HUES64 (cell line): ENCODE results near the gene SLC25A20.
"Not testable (repeated sequence)": the region's sequence is repeated elsewhere in the genome, so short reads cannot be mapped to it uniquely, and the experiment has no call there.

Experiments used
- H3K27ac ChIP-seq: 2 replicates; pipeline ENCODE4 v1.7.0; 2013; ENCODE audit warnings: low read depth, low read length, inconsistent platforms
- H3K27me3 ChIP-seq: 2 replicates; pipeline ENCODE4 v1.6.1; 2013; ENCODE audit warnings: mild to moderate bottlenecking, low read length; ENCODE audit not compliant: insufficient read depth
- H3K36me3 ChIP-seq: 2 replicates; pipeline ENCODE4 v1.6.1; 2013; ENCODE audit warnings: mild to moderate bottlenecking, low read length; ENCODE audit not compliant: insufficient read depth
- H3K4me1 ChIP-seq: 2 replicates; pipeline ENCODE4 v1.6.1; 2013; ENCODE audit warnings: mild to moderate bottlenecking, low read length, moderate library complexity; ENCODE audit not compliant: insufficient read depth
- H3K4me3 ChIP-seq: 2 replicates; pipeline ENCODE4 v1.5.1; 2013; ENCODE audit warnings: mild to moderate bottlenecking, low read length, moderate library complexity
- H3K9ac ChIP-seq: 2 replicates; pipeline ENCODE4 v1.6.1; 2013; ENCODE audit warnings: mild to moderate bottlenecking, low read depth, low read length
- H3K9me3 ChIP-seq: 2 replicates; pipeline ENCODE4 v1.6.1; 2013; ENCODE audit warnings: low read depth, low read length; ENCODE audit not compliant: insufficient read depth
- WGBS: fragments of 150-250, 120-280 bp; methylation state at CpG from one replicate; pipeline ENCODE4 v1.1.7; 2013; ENCODE audit warnings: missing lambda C conversion rate; 5-methylcytosine and 5-hydroxymethylcytosine counted together

SLC25A20 gene

GRCh38 chr3:48835650-48836366, 62.9 kb downstream of the SLC25A20 start:
- H3K36me3 ChIP-seq = no peaks in the 10 kb centered on the region
- H3K9ac ChIP-seq = no peak overlapping the region
- WGBS = 86% methylated on average over 11 of the region's 11 CpGs
- no peak overlapping the region for H3K4me3 ChIP-seq
- no peaks in the 10 kb centered on the region for H3K4me1 ChIP-seq
- H3K27me3 ChIP-seq = no peaks in the 10 kb centered on the region
- no peak overlapping the region for H3K27ac ChIP-seq
- H3K9me3 ChIP-seq = no peaks in the 10 kb centered on the region

GRCh38 chr3:48832684-48833083, 66.0 kb downstream of the SLC25A20 start:
- no peaks in the 10 kb centered on the region for H3K36me3 ChIP-seq
- H3K27ac ChIP-seq = no peak overlapping the region
- H3K9ac ChIP-seq = no peak overlapping the region
- H3K27me3 ChIP-seq = no peaks in the 10 kb centered on the region
- H3K9me3 ChIP-seq = no peaks in the 10 kb centered on the region
- H3K4me3 ChIP-seq = no peak overlapping the region
- no peaks in the 10 kb centered on the region for H3K4me1 ChIP-seq

GRCh38 chr3:48830715-48831114, 68.0 kb downstream of the SLC25A20 start:
- no peaks in the 10 kb centered on the region for H3K4me1 ChIP-seq
- WGBS = 96% methylated on average over 5 of the region's 6 CpGs
- no peaks in the 10 kb centered on the region for H3K27me3 ChIP-seq
- H3K9ac ChIP-seq = no peak overlapping the region
- H3K36me3 ChIP-seq = no peaks in the 10 kb centered on the region
- no peak overlapping the region for H3K4me3 ChIP-seq
- H3K9me3 ChIP-seq = no peaks in the 10 kb centered on the region
- H3K27ac ChIP-seq = no peak overlapping the region

- H3K9ac ChIP-seq, H3K27ac ChIP-seq, H3K4me3 ChIP-seq, H3K27me3 ChIP-seq, H3K36me3 ChIP-seq, H3K4me1 ChIP-seq, H3K9me3 ChIP-seq: not testable (repeated sequence)
- 91% methylated on average over 1 of the region's 11 CpGs for WGBS
These were observed 69.2 kb downstream of the SLC25A20 start for GRCh38 chr3:48829525-48829924.

GRCh38 chr3:48827874-48828273, 70.8 kb downstream of the SLC25A20 start:
- H3K9ac ChIP-seq, H3K27me3 ChIP-seq, H3K4me1 ChIP-seq, H3K9me3 ChIP-seq, H3K36me3 ChIP-seq, H3K4me3 ChIP-seq, H3K27ac ChIP-seq: not testable (repeated sequence)
- 90% methylated on average over 10 of the region's 10 CpGs for WGBS

- 91% methylated on average over 2 of the region's 2 CpGs for WGBS
- Histone ChIP-seq H3K9me3 (no peaks in the 10 kb centered on the region), H3K4me3 (no peak overlapping the region), H3K27ac (no peak overlapping the region), H3K4me1 (no peaks in the 10 kb centered on the region), H3K27me3 (no peaks in the 10 kb centered on the region), H3K36me3 (no peaks in the 10 kb centered on the region), H3K9ac (no peak overlapping the region)
These were observed 72.2 kb downstream of the SLC25A20 start for GRCh38 chr3:48826451-48826850.

GRCh38 chr3:48820612-48821324, 77.9 kb downstream of the SLC25A20 start:
- no peak overlapping the region for H3K4me3 ChIP-seq
- WGBS = 87% methylated on average over 2 of the region's 2 CpGs
- no peaks in the 10 kb centered on the region for H3K36me3 ChIP-seq
- H3K9me3 ChIP-seq = no peaks in the 10 kb centered on the region
- H3K27me3 ChIP-seq = no peaks in the 10 kb centered on the region
- no peak overlapping the region for H3K9ac ChIP-seq
- H3K27ac ChIP-seq = no peak overlapping the region
- peaks cover 8% of the 10 kb centered on the region; the same call in 1 of the 2 replicates for H3K4me1 ChIP-seq

- H3K27ac ChIP-seq = no peak overlapping the region
- no peaks in the 10 kb centered on the region for H3K27me3 ChIP-seq
- H3K4me1 ChIP-seq = peaks cover 8% of the 10 kb centered on the region; the same call in 1 of the 2 replicates
- H3K9me3 ChIP-seq = no peaks in the 10 kb centered on the region
- WGBS = 96% methylated on average over 7 of the region's 7 CpGs
- no peak overlapping the region for H3K9ac ChIP-seq
- no peaks in the 10 kb centered on the region for H3K36me3 ChIP-seq
- H3K4me3 ChIP-seq = no peak overlapping the region
These were observed 79.2 kb downstream of the SLC25A20 start for GRCh38 chr3:48819234-48820221.

GRCh38 chr3:48811524-48811923, 87.2 kb downstream of the SLC25A20 start:
- no peak overlapping the region for H3K4me3 ChIP-seq
- no peaks in the 10 kb centered on the region for H3K4me1 ChIP-seq
- H3K27me3 ChIP-seq = no peaks in the 10 kb centered on the region
- H3K27ac ChIP-seq = no peak overlapping the region
- no peak overlapping the region for H3K9ac ChIP-seq
- H3K9me3 ChIP-seq = no peaks in the 10 kb centered on the region
- no peaks in the 10 kb centered on the region for H3K36me3 ChIP-seq
- 100% methylated on average over 2 of the region's 3 CpGs for WGBS
